Measurements from ENCODE around the gene RRP15.

RRP15 gene

GRCh38 chr1:218284917-218285635 lies at the start of gene RRP15:
Gene RRP15, plus strand, starts transcription at chr1:218285293. Its CDS starts 24 bp downstream, at chr1:218285317.
- peak within 1 kb of the TSS; percentile 95 for H3K4me3 ChIP-seq (ENCODE audit: low read depth, low read length)
- TF ChIP-seq, protein P1, sequence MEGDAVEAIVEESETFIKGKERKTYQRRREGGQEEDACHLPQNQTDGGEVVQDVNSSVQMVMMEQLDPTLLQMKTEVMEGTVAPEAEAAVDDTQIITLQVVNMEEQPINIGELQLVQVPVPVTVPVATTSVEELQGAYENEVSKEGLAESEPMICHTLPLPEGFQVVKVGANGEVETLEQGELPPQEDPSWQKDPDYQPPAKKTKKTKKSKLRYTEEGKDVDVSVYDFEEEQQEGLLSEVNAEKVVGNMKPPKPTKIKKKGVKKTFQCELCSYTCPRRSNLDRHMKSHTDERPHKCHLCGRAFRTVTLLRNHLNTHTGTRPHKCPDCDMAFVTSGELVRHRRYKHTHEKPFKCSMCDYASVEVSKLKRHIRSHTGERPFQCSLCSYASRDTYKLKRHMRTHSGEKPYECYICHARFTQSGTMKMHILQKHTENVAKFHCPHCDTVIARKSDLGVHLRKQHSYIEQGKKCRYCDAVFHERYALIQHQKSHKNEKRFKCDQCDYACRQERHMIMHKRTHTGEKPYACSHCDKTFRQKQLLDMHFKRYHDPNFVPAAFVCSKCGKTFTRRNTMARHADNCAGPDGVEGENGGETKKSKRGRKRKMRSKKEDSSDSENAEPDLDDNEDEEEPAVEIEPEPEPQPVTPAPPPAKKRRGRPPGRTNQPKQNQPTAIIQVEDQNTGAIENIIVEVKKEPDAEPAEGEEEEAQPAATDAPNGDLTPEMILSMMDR (IDR thresholded peaks at IDR 0.05; ENCODE audit: low read depth, low read length), result no peak
- peak; percentile 93 for DNase-seq (ENCODE audit: low read depth, low spot score)
- in situ Hi-C loops (cut with HindIII; ENCODE audit: low sequenced_read_pairs), result no loop called here

DNA sequence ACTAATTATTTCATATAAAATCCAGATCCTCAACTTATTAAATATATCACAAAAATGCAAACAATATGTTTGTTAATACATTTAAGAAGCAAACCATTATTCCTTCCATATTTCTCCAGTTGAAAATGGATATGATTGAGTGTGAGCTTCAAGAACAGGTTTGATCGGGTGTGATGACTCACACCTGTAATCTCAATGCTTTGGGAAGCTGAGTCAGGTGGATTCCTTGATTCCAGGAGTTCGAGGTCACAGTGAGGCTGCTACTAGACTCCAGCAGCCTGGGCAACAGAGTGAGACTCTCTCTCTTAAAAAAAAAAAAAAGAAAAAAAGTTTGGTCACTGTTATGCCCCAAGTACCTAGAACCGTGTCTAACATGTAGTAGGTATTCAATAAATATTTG lies 42.9 kb upstream of the RRP15 start:
- H3K4me3 ChIP-seq (ENCODE audit: low read depth, low read length), result no peak overlapping the region
- TF ChIP-seq, protein P1 (IDR thresholded peaks at IDR 0.05; ENCODE audit: low read depth, low read length), result no peak
- in situ Hi-C loops (cut with HindIII; ENCODE audit: low sequenced_read_pairs), result no loop called here
- DNase-seq (ENCODE audit: low read depth, low spot score), result no peak

DNA sequence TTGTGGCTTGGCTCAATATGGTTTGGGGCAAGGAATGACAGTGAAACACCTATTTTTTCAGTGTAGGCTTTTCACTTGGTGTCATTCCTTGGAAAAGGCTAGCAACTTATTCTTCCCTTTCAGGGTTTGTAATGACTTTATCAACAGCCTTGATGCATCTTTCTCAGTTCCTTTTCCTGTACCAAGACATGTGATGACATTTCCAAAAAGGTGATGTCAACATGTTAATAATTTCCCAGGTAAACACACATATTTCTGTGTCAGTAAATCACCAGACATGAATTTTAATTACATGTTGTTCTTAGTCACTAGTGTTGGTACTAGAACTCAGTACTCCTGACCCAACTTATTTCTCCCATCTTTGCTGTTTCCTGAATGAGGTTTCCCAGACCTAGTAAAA lies 37.8 kb upstream of the RRP15 start:
- TF ChIP-seq, protein P1 (IDR thresholded peaks at IDR 0.05; ENCODE audit: low read depth, low read length), result no peak
- H3K4me3 ChIP-seq (ENCODE audit: low read depth, low read length), result no peak overlapping the region
- in situ Hi-C loops (cut with HindIII; ENCODE audit: low sequenced_read_pairs), result no loop called here
- no peak for DNase-seq (ENCODE audit: low read depth, low spot score)

DNA sequence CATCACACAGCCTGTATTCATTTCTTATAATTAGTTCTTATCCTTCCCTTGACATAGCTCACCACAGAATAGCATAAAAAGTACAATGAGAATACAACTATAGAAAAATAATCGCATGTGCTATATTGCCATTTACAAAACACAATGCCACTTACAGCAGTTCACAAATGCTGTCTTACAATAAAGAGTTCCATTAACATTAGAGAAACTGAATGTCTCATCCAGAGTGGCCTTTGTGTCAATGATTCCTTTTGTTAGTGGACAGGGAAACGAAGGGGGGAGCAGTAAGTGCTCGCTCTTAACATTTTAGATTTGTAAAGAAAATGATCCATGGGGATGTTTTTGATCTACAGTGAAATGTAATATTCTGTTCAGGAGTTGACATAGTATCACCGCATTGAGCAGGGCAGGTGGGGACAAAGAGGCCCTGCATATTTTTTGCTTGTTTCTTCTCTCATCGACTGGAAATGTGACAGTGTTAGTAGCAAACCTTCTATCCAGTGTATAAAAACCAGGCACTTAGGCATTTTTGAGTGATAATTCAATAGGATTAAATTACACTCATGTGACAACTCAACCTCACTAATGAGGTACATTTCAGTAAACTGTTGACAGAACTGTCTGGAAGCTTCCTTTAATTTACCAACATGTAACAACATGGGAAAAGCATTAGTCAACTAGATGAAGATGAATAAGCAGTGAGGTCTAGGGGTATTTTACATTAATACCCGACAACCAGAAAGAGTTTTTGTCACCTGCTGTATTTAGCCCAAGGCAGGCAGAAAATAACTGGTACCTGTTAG lies 35.6 kb upstream of the RRP15 start:
- H3K4me3 ChIP-seq (ENCODE audit: low read depth, low read length), result no peak overlapping the region
- in situ Hi-C loops (cut with HindIII; ENCODE audit: low sequenced_read_pairs), result no loop called here
- TF ChIP-seq, protein P1 (IDR thresholded peaks at IDR 0.05; ENCODE audit: low read depth, low read length), result no peak
- no peak for DNase-seq (ENCODE audit: low read depth, low spot score)

DNA sequence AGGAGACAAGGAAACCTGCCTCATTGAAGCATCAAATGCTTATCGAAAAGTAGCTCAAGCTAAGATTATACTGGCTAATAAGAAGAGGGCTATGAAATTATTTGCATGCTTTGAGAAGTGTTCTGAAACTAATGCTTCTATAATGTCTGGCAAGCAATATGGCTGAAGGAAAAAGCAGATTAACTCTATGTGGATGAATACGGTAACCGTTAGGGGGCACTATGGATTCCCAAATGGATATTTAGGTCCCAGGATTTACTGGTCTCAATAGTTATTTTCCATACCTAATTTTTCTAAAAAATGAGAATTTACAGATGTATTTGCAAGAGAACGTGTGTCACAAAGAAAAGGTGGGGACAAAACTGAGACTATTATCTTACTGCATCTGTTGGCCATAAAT lies 34.6 kb upstream of the RRP15 start:
- in situ Hi-C loops (cut with HindIII; ENCODE audit: low sequenced_read_pairs), result no loop called here
- H3K4me3 ChIP-seq (ENCODE audit: low read depth, low read length), result no peak overlapping the region
- no peak for DNase-seq (ENCODE audit: low read depth, low spot score)
- TF ChIP-seq, protein P1 (IDR thresholded peaks at IDR 0.05; ENCODE audit: low read depth, low read length), result no peak

DNA sequence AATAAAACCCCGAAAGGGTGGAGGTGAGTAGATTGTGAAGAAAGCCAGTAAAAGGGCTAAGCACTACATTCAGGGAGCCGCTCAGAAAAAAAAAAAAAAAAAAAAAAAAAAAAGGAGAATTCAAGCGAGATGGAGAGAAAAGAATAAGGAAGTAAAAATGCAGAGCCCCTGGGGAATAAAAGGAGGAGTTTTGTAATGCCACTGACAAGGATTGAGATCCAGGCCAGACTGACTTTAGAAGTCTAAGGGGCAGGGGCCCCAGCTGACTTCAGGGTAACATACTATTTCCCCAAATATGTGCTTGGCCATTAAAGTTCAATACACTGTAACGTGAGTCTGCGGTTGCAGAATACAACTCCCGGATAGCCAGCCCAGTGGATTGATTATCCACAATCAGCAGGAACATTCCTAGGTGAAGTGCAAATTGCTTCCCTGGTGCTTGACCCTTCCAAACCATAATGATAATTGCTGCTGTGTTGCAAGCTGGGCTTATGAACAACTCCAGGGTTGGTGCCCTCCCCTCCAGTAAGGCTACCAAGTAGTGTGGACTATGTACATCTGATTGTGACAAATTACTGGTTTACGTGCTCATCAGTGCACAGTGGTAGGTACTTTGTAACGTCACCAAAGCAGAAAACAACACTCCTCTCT lies 30.7 kb upstream of the RRP15 start:
- H3K4me3 ChIP-seq (ENCODE audit: low read depth, low read length), result no peak overlapping the region
- no peak for DNase-seq (ENCODE audit: low read depth, low spot score)
- TF ChIP-seq, protein P1 (IDR thresholded peaks at IDR 0.05; ENCODE audit: low read depth, low read length), result no peak
- in situ Hi-C loops (cut with HindIII; ENCODE audit: low sequenced_read_pairs), result no loop called here

Measured in astrocyte of the spinal cord (primary cell).